Measurements from ENCODE around the gene EXOC3L1.

The EXOC3L1 gene

GRCh38 chr16:67199011-67199807 lies 9.3 kb upstream of the EXOC3L1 start, which contains the start of gene ELMO3:
Gene ELMO3 (plus strand): TSS chr16:67199131. CDS start chr16:67199327, 196 bp downstream.
- DNase-seq (ENCODE audit: low spot score): no peak

GRCh38 chr16:67198238-67198734 lies 8.3 kb upstream of the EXOC3L1 start:
- peak; percentile 42 for DNase-seq (ENCODE audit: low spot score)

- no peak for DNase-seq (ENCODE audit: low spot score)
These were observed 7.8 kb upstream of the EXOC3L1 start for GRCh38 chr16:67197704-67198103.

- no peak for DNase-seq (ENCODE audit: low spot score)
These were observed 6.9 kb upstream of the EXOC3L1 start for GRCh38 chr16:67196881-67197280.

- no peak for DNase-seq (ENCODE audit: low spot score)
These were observed 5.7 kb upstream of the EXOC3L1 start for GRCh38 chr16:67195676-67196075.

- no peak for DNase-seq (ENCODE audit: low spot score)
These were observed 4.3 kb upstream of the EXOC3L1 start for GRCh38 chr16:67194260-67194659.

GRCh38 chr16:67193536-67193935 lies 3.6 kb upstream of the EXOC3L1 start:
- DNase-seq (ENCODE audit: low spot score): no peak

- no peak for DNase-seq (ENCODE audit: low spot score)
These were observed 2.9 kb upstream of the EXOC3L1 start for GRCh38 chr16:67192781-67193361.

- DNase-seq (ENCODE audit: low spot score): peak; percentile 91
These were observed 2.2 kb upstream of the EXOC3L1 start, which contains the start of gene E2F4 for GRCh38 chr16:67191995-67192681. Gene E2F4 (plus strand): TSS chr16:67192155. CDS start chr16:67192228, 73 bp downstream.

GRCh38 chr16:67191411-67191994 lies 1.6 kb upstream of the EXOC3L1 start:
- no peak for DNase-seq (ENCODE audit: low spot score)

- DNase-seq (ENCODE audit: low spot score): no peak
These were observed 788 bp upstream of the EXOC3L1 start for GRCh38 chr16:67190448-67191399.

GRCh38 chr16:67188798-67189197 lies 1.1 kb downstream of the EXOC3L1 start:
- DNase-seq (ENCODE audit: low spot score): no peak

- no peak for DNase-seq (ENCODE audit: low spot score)
These were observed 1.6 kb downstream of the EXOC3L1 start for GRCh38 chr16:67188323-67188722.

- DNase-seq (ENCODE audit: low spot score): no peak
These were observed 2.6 kb downstream of the EXOC3L1 start for GRCh38 chr16:67187175-67187890.

- no peak for DNase-seq (ENCODE audit: low spot score)
These were observed 3.4 kb downstream of the EXOC3L1 start for GRCh38 chr16:67186550-67186950.

- no peak for DNase-seq (ENCODE audit: low spot score)
These were observed 4.2 kb downstream of the EXOC3L1 start for GRCh38 chr16:67185651-67186134.

GRCh38 chr16:67184995-67185650 lies 4.8 kb downstream of the EXOC3L1 start:
- DNase-seq (ENCODE audit: low spot score): peak; percentile 80

GRCh38 chr16:67184453-67184994 lies 5.4 kb downstream of the EXOC3L1 start:
- DNase-seq (ENCODE audit: low spot score): no peak
